NCI-H1105 (cell line): Measurements from ENCODE around the gene SLC12A8.

Source experiments
- DNase-seq: peaks from one replicate; lab custom pipeline; 2025; lab: John Stamatoyannopoulos, UW

Gene SLC12A8

GRCh38 chr3:125186800-125187598 lies 25.5 kb downstream of the SLC12A8 start:
- no peak for DNase-seq

GRCh38 chr3:125186261-125186787 lies 26.2 kb downstream of the SLC12A8 start:
- DNase-seq: no peak

GRCh38 chr3:125185805-125186204 lies 26.7 kb downstream of the SLC12A8 start:
- no peak for DNase-seq

GRCh38 chr3:125179884-125180240 lies 32.7 kb downstream of the SLC12A8 start:
- DNase-seq: no peak

GRCh38 chr3:125179143-125179883 lies 33.2 kb downstream of the SLC12A8 start:
- no peak for DNase-seq

GRCh38 chr3:125177746-125178145 lies 34.8 kb downstream of the SLC12A8 start:
- DNase-seq: no peak

- no peak for DNase-seq
These were observed 37.1 kb downstream of the SLC12A8 start for GRCh38 chr3:125175295-125176078.

GRCh38 chr3:125172346-125172745 lies 40.2 kb downstream of the SLC12A8 start:
- DNase-seq: no peak

- DNase-seq: no peak
These were observed 43.7 kb downstream of the SLC12A8 start for GRCh38 chr3:125168711-125169393.

- no peak for DNase-seq
These were observed 45.9 kb downstream of the SLC12A8 start for GRCh38 chr3:125166599-125167136.

- no peak for DNase-seq
These were observed 46.5 kb downstream of the SLC12A8 start for GRCh38 chr3:125165948-125166553.

GRCh38 chr3:125165189-125165947 lies 47.2 kb downstream of the SLC12A8 start:
- DNase-seq: no peak

GRCh38 chr3:125163739-125164601 lies 48.6 kb downstream of the SLC12A8 start:
- DNase-seq: no peak

GRCh38 chr3:125161607-125162219 lies 50.8 kb downstream of the SLC12A8 start:
- DNase-seq: no peak

- no peak for DNase-seq
These were observed 51.8 kb downstream of the SLC12A8 start for GRCh38 chr3:125160606-125161371.

GRCh38 chr3:125157183-125157582 lies 55.4 kb downstream of the SLC12A8 start:
- DNase-seq: no peak

- no peak for DNase-seq
These were observed 56.1 kb downstream of the SLC12A8 start for GRCh38 chr3:125156456-125156855.

- DNase-seq: no peak
These were observed 57.7 kb downstream of the SLC12A8 start for GRCh38 chr3:125154800-125155269.
